Activated T-cell treated with anti-CD3 and anti-CD28 coated beads, Interleukin-2, amount 50 U/mL, for 24 hours (primary cell): Measurements from ENCODE around the gene SPANXN4.

Experiments
- DNase-seq: peaks from one replicate; pipeline ENCODE4 v3.0.0-alpha.2; 2020
- H3K27ac Mint-ChIP-seq: 2 replicates; pipeline ENCODE4 v1.8.0; 2020; ENCODE audit warnings: mild to moderate bottlenecking, mixed read lengths
- H3K27me3 Mint-ChIP-seq: 2 replicates; pipeline ENCODE4 v1.8.0; 2020; ENCODE audit warnings: mixed read lengths
- H3K36me3 Mint-ChIP-seq: 2 replicates; pipeline ENCODE4 v1.8.0; 2020; ENCODE audit warnings: low read depth, mixed read lengths
- H3K4me1 Mint-ChIP-seq: 2 replicates; pipeline ENCODE4 v1.8.0; 2020; ENCODE audit warnings: low read depth, mixed read lengths
- H3K4me3 Mint-ChIP-seq: 2 replicates; pipeline ENCODE4 v1.8.0; 2020; ENCODE audit warnings: mild to moderate bottlenecking, moderate library complexity, mixed read lengths
- H3K9me3 Mint-ChIP-seq: 2 replicates; pipeline ENCODE4 v1.8.0; 2020; ENCODE audit warnings: mixed read lengths

SPANXN4 gene, protein sequence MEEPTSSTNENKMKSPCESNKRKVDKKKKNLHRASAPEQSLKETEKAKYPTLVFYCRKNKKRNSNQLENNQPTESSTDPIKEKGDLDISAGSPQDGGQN

DNA sequence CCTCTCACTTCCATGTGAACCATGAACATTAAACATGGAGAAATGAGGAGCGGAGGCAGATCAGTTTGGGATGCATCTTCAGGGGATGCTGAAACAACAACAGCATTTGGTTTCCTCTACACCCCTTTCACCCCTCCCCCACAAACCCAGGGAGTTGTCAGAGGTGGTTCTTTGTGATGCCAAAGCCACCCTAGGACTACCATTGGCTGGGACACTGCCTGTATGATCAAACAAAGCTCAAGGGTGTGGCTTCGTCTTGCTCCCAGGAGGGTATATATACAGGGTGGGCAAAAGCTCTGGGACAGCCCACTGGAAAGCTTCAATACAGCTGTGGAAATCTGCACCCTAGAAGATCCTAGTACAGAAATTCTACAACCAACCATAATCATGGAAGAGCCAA lies at the start of gene SPANXN4:
SPANXN4 (plus strand) TSS at position 301 of the 400 bp plus-strand sequence; CDS start at position 388, 87 bp downstream.
- H3K9me3 Mint-ChIP-seq = no peaks in the 10 kb centered on the region
- H3K36me3 Mint-ChIP-seq = no peaks in the 10 kb centered on the region
- H3K4me3 Mint-ChIP-seq = no peak within 1 kb of the TSS
- H3K4me1 Mint-ChIP-seq = no peaks in the 10 kb centered on the region
- no peak for DNase-seq
- no peak within 1 kb of the TSS for H3K27ac Mint-ChIP-seq
- peaks cover 13% of the 10 kb centered on the region for H3K27me3 Mint-ChIP-seq

DNA sequence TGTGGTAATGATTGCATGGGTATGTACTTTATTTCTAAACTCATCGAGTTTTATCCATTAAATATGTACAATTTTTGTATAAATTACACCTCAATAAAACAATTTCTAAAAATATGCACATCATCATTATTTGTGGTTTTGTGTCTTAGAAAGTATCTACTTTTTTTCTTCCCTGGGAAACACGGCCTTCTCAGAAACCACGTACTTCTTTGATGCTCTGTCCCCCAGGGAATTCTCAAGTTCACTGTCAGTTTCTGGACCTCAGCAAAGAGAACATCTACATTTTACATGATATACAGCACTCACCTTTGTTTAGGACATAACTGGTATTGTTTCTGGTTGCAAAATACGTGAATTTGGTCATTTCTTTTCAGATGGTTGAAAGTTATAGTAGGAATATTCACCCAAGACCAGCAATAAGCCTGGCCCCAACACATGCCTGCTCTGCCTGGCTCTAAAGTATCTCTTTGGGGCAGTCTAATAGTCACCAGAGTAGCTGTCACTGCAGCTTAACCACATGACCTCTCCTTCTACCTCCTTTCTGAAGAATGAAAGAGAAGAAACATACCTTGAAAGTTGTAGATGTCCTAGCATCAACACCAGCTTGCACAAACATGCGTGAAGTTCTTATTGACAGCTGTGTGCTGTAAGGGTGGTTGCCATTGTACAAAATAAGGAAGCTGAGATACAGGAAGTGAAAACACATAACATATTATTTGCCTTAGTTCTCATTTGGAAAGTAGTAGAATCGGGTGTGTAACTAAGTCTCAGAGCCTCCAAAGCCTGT lies 48.4 kb upstream of the SPANXN4 start:
- Mint-ChIP-seq H3K9me3 (no peaks in the 10 kb centered on the region), H3K4me3 (no peak overlapping the region), H3K27ac (no peak overlapping the region), H3K4me1 (no peaks in the 10 kb centered on the region), H3K36me3 (no peaks in the 10 kb centered on the region), H3K27me3 (no peaks in the 10 kb centered on the region)
- DNase-seq = no peak

DNA sequence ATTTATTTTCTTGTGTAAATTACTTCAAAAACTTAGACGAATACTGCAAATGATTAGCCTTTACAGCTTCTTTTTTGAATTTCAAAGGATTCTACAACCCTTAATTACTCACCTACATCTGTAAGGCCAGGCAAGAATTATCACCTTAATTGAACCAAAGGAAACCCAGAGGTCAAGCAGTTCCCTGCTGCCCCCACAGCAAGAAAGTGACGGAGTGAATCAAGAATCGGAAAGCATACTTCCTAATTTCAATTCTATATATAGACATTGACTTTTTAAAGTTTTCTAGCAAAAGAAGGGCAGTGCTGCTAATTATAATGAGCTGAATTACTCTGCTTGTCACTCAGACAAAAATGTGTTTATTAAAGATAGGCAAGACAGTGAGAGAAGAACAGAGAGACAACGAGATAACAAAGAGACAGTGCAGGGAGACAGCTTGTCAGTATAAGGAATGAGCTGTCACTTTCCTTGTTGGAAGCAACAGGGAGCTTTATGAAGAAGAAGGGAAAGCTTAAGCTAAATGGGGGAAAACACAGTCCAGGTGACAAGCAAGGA lies 47.5 kb upstream of the SPANXN4 start:
- H3K4me1 Mint-ChIP-seq = no peaks in the 10 kb centered on the region
- no peaks in the 10 kb centered on the region for H3K9me3 Mint-ChIP-seq
- H3K4me3 Mint-ChIP-seq = no peak overlapping the region
- no peak for DNase-seq
- no peaks in the 10 kb centered on the region for H3K36me3 Mint-ChIP-seq
- no peaks in the 10 kb centered on the region for H3K27me3 Mint-ChIP-seq
- no peak overlapping the region for H3K27ac Mint-ChIP-seq

DNA sequence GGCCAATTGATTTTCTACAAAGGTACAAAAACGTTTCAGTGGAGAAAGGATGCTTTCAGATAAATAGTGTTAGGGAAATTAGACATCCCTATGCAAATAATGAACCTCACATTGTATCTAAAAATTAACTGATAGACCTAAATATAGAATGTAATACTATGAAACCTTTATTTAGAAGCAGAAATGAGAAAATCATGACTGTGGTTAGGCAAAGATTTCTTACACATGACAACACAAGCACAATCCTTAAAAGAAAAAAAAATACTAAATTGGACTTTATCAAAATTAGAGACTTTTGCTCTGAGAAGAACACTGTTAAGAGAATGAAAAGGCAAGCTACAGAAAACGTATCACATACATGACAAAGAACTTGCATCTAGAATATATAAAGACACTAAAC lies 43.0 kb upstream of the SPANXN4 start:
- no peak for DNase-seq
- no peak overlapping the region for H3K4me3 Mint-ChIP-seq
- peaks cover 2% of the 10 kb centered on the region for H3K9me3 Mint-ChIP-seq
- no peak overlapping the region for H3K27ac Mint-ChIP-seq
- H3K27me3 Mint-ChIP-seq = no peaks in the 10 kb centered on the region
- no peaks in the 10 kb centered on the region for H3K36me3 Mint-ChIP-seq
- no peaks in the 10 kb centered on the region for H3K4me1 Mint-ChIP-seq

DNA sequence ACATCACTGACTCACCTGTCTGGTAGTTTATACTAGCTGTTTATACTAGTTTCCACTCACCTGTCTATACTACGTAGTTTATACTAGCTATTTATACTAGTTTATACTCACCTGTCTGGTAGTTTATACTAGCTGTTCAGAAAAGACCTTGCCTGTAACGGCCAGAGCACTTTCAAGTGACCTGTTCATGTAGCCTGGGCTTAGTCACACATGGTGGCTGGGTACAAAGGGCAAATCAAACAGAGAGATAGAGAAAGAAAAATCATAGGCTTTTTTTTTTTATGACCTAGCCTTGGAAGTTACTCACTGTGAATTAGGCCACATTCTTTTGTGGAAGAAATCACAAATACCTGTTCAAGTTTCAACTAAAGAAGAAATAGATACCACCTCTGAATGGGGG lies 30.7 kb upstream of the SPANXN4 start:
- no peak overlapping the region for H3K27ac Mint-ChIP-seq
- DNase-seq = no peak
- no peak overlapping the region for H3K4me3 Mint-ChIP-seq
- H3K27me3 Mint-ChIP-seq = no peaks in the 10 kb centered on the region
- no peaks in the 10 kb centered on the region for H3K36me3 Mint-ChIP-seq
- no peaks in the 10 kb centered on the region for H3K9me3 Mint-ChIP-seq
- H3K4me1 Mint-ChIP-seq = no peaks in the 10 kb centered on the region

DNA sequence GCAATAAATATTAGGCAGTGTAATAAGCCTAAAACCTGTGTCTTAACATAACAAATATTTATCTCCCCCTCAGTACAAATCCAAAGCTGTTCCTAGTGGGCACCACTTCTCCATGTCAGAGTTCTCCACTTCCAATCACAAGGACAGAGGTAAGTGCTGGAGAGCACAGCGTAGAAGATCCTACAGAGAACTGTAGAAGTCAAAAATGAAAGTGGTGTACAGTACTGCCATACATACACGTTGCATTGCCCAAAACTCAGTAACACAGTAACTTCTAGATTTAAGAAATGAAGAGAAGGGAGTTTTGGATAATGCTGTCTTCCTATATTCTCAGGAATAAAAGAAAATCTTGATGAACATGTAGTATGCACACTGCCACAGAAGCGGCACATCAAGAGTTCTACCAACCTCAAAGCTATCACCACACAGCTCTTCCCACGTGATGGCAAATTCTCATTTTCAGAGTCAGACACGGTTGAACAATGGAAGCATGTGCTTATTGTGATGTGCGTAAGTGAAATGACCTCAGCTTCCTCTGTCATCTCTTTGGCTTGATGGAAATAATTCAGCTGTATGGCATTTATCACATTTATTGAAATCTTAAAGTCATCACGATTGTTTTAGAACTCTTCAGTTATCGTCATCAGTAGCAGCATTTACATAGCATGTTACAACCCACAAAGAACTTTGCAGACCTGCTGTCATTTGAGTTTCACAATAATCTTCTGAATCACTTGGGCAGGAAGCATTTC lies 27.1 kb upstream of the SPANXN4 start:
- H3K36me3 Mint-ChIP-seq = no peaks in the 10 kb centered on the region

DNA sequence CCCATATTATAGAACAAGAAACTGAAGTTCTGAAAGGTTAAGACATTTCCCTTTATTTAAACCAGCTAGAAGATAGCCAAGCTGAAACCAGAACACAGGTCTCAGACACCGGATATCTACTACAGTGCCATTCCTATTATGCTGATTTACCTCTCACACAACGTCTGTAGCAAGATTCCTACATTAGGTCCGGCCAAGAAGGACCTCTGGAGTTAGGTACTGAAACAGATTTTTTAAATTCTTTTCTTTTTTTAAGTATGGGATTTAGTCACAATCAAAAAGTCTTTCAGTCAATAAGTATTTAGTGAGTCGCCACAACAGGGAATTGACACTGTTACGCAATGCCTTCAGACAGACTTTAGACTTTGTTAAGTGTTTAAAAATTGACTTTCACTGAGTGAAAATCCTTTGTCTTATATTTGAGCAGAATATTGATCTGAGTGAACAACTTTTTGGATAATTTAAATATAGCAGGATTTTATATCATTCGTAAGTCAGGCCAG lies 26.5 kb upstream of the SPANXN4 start:
- Mint-ChIP-seq H3K4me1 (no peaks in the 10 kb centered on the region), H3K27me3 (no peaks in the 10 kb centered on the region), H3K27ac (no peak overlapping the region), H3K9me3 (peaks cover 5% of the 10 kb centered on the region), H3K4me3 (no peak overlapping the region), H3K36me3 (no peaks in the 10 kb centered on the region)
- no peak for DNase-seq

More for the DNA sequence above, 27.1 kb upstream of the SPANXN4 start:
- no peaks in the 10 kb centered on the region for H3K27me3 Mint-ChIP-seq
- no peak overlapping the region for H3K4me3 Mint-ChIP-seq
- no peak for DNase-seq
- no peaks in the 10 kb centered on the region for H3K4me1 Mint-ChIP-seq
- no peak overlapping the region for H3K27ac Mint-ChIP-seq
- peaks cover 2% of the 10 kb centered on the region for H3K9me3 Mint-ChIP-seq

DNA sequence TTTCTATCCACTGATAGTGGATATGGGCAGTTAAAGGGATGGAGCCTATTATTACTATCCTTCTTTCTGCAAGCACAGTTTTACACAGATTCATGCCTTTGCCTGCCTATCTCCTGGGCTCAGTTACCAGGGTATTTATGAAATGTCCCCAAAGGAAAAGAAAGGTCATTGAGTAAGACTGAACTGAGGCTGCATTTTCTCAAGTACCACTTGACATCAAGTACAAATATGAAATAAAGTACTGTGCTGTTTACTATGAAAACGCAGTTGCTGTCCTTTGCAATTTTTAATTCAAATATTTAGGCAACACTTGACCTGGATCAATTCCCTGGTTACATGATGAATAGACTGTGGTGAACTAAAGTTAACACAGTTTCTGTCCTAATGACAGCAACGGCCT lies 23.5 kb upstream of the SPANXN4 start:
- no peak for DNase-seq
- Mint-ChIP-seq H3K4me1 (no peaks in the 10 kb centered on the region), H3K4me3 (no peak overlapping the region), H3K27me3 (peaks cover 4% of the 10 kb centered on the region), H3K9me3 (peaks cover 5% of the 10 kb centered on the region), H3K36me3 (no peaks in the 10 kb centered on the region), H3K27ac (no peak overlapping the region)

DNA sequence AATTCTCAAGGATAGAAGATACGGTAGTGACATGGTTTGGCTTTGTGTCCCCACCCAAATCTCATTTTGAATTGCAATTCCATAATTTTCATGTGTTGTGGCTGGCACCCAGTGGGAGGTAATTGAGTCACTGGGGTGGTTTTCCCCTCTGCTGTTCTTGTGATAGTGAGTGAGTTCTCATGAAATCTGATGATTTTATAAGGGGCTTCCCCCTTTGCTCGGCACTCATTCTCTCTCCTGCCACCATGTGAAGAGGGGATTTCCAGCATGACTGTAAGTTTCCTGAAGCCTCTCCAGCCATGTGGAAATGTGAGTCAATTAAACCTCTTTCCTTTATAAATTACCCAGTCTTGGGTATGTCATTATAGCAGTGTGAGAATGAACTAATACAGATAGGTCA lies 8.5 kb upstream of the SPANXN4 start:
- Mint-ChIP-seq H3K27me3 (peaks cover 22% of the 10 kb centered on the region), H3K36me3 (no peaks in the 10 kb centered on the region), H3K4me3 (no peak overlapping the region), H3K9me3 (peaks cover 17% of the 10 kb centered on the region), H3K27ac (no peak overlapping the region), H3K4me1 (peaks cover 9% of the 10 kb centered on the region)
- no peak for DNase-seq

DNA sequence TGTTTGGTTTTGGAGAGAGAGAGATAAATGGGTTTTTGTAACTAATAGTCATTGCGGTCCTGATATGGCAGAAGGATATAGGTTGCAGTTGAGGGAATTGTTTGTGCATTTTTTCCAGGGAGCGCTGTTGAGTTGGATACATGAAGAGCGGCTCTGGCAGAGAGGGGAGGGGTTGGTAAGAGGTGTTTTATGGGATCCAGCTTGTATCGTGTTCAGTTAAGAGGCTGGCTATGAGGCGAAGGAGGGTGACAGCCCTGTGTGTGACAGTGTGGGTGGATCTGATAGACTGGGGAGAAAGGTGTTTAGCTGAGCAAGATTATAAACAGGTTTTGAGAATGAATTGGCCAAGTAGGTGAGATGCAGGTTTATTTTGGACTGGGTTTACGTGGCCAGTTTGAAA lies 1.5 kb downstream of the SPANXN4 start:
- H3K27me3 Mint-ChIP-seq = peaks cover 19% of the 10 kb centered on the region
- H3K4me1 Mint-ChIP-seq = no peaks in the 10 kb centered on the region
- H3K9me3 Mint-ChIP-seq = no peaks in the 10 kb centered on the region
- no peak overlapping the region for H3K4me3 Mint-ChIP-seq
- H3K36me3 Mint-ChIP-seq = no peaks in the 10 kb centered on the region
- H3K27ac Mint-ChIP-seq = no peak overlapping the region
- DNase-seq = no peak

DNA sequence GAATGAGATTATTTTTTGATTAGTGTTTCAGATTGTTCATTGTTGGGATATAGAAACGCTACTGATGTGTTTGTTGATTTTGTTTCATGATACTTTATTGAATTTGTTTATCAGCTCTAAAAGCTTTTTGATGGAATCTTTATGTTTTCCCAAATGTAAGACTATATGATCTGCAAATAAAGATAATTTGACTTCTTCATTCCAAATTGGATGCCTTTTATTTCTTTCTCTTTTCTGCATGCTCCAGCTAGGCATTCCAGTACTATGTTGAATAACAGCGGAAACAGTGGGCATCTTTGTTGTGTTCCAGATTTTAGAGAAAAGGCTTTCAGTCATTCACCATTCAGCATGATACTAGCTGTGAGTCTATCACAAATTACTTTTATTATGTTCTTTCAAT lies 21.8 kb downstream of the SPANXN4 start:
- H3K4me1 Mint-ChIP-seq = no peaks in the 10 kb centered on the region
- no peak overlapping the region for H3K4me3 Mint-ChIP-seq
- DNase-seq = no peak
- peaks cover 3% of the 10 kb centered on the region for H3K9me3 Mint-ChIP-seq
- no peaks in the 10 kb centered on the region for H3K36me3 Mint-ChIP-seq
- peaks cover 9% of the 10 kb centered on the region for H3K27me3 Mint-ChIP-seq
- no peak overlapping the region for H3K27ac Mint-ChIP-seq

DNA sequence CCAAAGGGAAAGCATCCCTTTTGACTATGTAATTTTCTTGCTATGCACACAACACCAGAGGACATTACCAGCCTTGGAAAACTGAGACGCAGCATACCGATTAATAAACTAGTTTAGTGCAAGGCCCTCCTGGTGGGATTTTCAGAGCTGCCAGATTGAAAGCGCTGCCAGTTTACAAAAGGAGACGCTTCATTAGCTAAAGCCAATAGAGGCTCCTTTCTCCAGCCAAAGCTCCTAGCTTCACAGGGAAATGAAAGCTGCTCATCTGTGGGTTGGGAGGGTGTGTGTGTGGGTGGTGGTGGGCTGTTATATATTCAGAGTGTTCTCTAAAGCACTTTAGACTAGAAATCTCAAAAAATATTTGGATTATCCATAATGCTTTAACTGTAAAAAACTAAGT lies 32.4 kb downstream of the SPANXN4 start:
- peaks cover 12% of the 10 kb centered on the region for H3K27me3 Mint-ChIP-seq
- no peaks in the 10 kb centered on the region for H3K9me3 Mint-ChIP-seq
- H3K36me3 Mint-ChIP-seq = no peaks in the 10 kb centered on the region
- no peak overlapping the region for H3K4me3 Mint-ChIP-seq
- DNase-seq = no peak
- no peak overlapping the region for H3K27ac Mint-ChIP-seq
- H3K4me1 Mint-ChIP-seq = no peaks in the 10 kb centered on the region

DNA sequence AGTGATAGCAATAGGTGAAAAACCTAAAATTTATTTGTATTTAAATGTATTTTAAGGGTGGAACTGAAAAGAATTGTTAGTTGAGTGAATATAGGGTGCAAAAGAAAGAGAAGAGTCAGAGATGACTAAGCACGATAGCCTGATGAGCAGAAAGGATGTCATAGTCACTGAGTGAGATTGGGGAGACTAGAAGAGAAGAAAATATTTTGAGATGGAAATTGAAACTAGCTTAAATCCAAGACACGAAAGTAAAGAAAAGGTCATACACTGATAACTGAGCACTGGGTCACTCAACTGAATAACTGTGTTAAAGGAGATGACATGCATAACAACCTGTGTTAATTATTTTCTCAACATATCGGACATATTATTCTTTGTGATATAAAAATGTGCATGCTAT lies 55.5 kb downstream of the SPANXN4 start:
- Mint-ChIP-seq H3K27me3 (peaks cover 3% of the 10 kb centered on the region), H3K36me3 (no peaks in the 10 kb centered on the region), H3K4me1 (no peaks in the 10 kb centered on the region), H3K27ac (no peak overlapping the region), H3K4me3 (no peak overlapping the region), H3K9me3 (peaks cover 10% of the 10 kb centered on the region)
- DNase-seq = no peak

DNA sequence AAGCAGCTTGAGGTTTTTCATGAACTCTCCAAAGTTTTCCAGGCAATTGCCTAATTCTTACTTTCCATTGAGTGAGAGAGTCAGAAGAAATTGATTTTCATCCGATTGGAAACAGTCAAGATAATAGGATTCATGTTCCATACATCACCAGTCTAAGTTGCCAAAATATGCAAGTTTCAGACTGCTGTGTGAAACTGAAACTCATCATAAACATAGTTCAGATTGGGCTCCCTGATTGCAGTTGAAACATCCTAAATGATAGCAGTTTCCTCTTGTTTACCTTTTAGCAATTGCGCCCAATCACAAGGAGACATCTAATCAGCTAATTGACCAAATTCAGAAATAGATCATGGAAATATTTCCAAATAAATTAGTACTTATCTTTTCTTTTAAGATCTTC lies 56.8 kb downstream of the SPANXN4 start:
- peaks cover 3% of the 10 kb centered on the region for H3K27me3 Mint-ChIP-seq
- H3K4me1 Mint-ChIP-seq = no peaks in the 10 kb centered on the region
- H3K4me3 Mint-ChIP-seq = no peak overlapping the region
- DNase-seq = no peak
- no peak overlapping the region for H3K27ac Mint-ChIP-seq
- H3K9me3 Mint-ChIP-seq = peaks cover 10% of the 10 kb centered on the region
- H3K36me3 Mint-ChIP-seq = no peaks in the 10 kb centered on the region
